Neural progenitor cell (in vitro differentiated cells): ENCODE data around the gene TTPAL. TPM values are rescaled to one million over a fixed set of nuclear protein-coding genes. Genes with fewer than 3 reads are reported as not detected.

ENCODE experiments used
- DNase-seq: peaks from one replicate; pipeline ENCODE4 v3.0.0-alpha.2; 2016; ENCODE audit warnings: low spot score
- H2AFZ ChIP-seq: fragments of 200-600 bp; sonication (generic); replicated peaks from 2 replicates; pipeline ENCODE4 v1.6.1; 2016; ENCODE audit warnings: antibody characterized with exemption
- H3F3A ChIP-seq: fragments of 200-600 bp; sonication (generic); 2 replicates; pipeline ENCODE4 v1.6.1; 2016; ENCODE audit warnings: antibody characterized with exemption, low read depth
- H3K27ac ChIP-seq: fragments of 200-600 bp; sonication (generic); 2 replicates; pipeline ENCODE4 v1.5.1; 2016; ENCODE audit warnings: mild to moderate bottlenecking
- H3K27me3 ChIP-seq: fragments of 200-600 bp; sonication (generic); 2 replicates; pipeline ENCODE4 v1.6.1; 2016; ENCODE audit warnings: mild to moderate bottlenecking, moderate library complexity
- H3K36me3 ChIP-seq: fragments of 200-600 bp; sonication (generic); 2 replicates; pipeline ENCODE4 v1.5.1; 2016
- H3K4me1 ChIP-seq: fragments of 200-600 bp; sonication (generic); 2 replicates; pipeline ENCODE4 v1.6.1; 2016; ENCODE audit warnings: mixed run types
- H3K4me2 ChIP-seq: fragments of 200-600 bp; sonication (generic); 2 replicates; pipeline ENCODE4 v1.6.1; 2016
- H3K4me3 ChIP-seq: fragments of 200-600 bp; sonication (generic); 2 replicates; pipeline ENCODE4 v1.5.1; 2016
- H3K79me2 ChIP-seq: fragments of 200-600 bp; sonication (generic); 2 replicates; pipeline ENCODE4 v1.6.1; 2016; ENCODE audit warnings: low read depth
- H3K9ac ChIP-seq: fragments of 200-600 bp; sonication (generic); 2 replicates; pipeline ENCODE4 v1.6.1; 2016
- H3K9me3 ChIP-seq: fragments of 200-600 bp; sonication (generic); 2 replicates; pipeline ENCODE4 v1.5.1; 2016; ENCODE audit warnings: low read depth
- H4K20me1 ChIP-seq: fragments of 200-600 bp; sonication (generic); 2 replicates; pipeline ENCODE4 v1.6.1; 2016; ENCODE audit warnings: low read depth
- H3K27ac Mint-ChIP-seq: 3 replicates; pipeline ENCODE4 v1.8.0; 2021; ENCODE audit warnings: mixed read lengths
- H3K27me3 Mint-ChIP-seq: 2 replicates; pipeline ENCODE4 v1.8.0; 2022; ENCODE audit warnings: low read depth, mild to moderate bottlenecking, inconsistent platforms, moderate library complexity, mixed read lengths; ENCODE audit not compliant: insufficient read depth
- H3K36me3 Mint-ChIP-seq: 3 replicates; pipeline ENCODE4 v1.8.0; 2021; ENCODE audit warnings: mixed read lengths
- H3K4me1 Mint-ChIP-seq: 3 replicates; pipeline ENCODE4 v1.8.0; 2021; ENCODE audit warnings: mixed read lengths
- H3K4me3 Mint-ChIP-seq: 3 replicates; pipeline ENCODE4 v1.8.0; 2021; ENCODE audit warnings: mild to moderate bottlenecking, moderate library complexity, mixed read lengths
- H3K9me3 Mint-ChIP-seq: 3 replicates; pipeline ENCODE4 v1.8.0; 2020; ENCODE audit warnings: mixed read lengths
- CTCF ChIP-seq: fragments of 200-600 bp; sonication (generic); IDR thresholded peaks from 2 replicates; pipeline ENCODE4 v1.5.1; 2017; ENCODE audit warnings: antibody characterized with exemption, mild to moderate bottlenecking
- EZH2 ChIP-seq: fragments of 200-600 bp; sonication (generic); IDR thresholded peaks from 2 replicates; pipeline ENCODE4 v1.6.1; 2017; ENCODE audit warnings: antibody characterized with exemption, mild to moderate bottlenecking, moderate library complexity
- EZH2phosphoT487 ChIP-seq: fragments of 200-600 bp; sonication (generic); IDR thresholded peaks from 2 replicates; pipeline ENCODE4 v1.6.1; 2017; ENCODE audit warnings: antibody characterized with exemption
- total RNA-seq: library from RNA; depleted of rRNA; stranded (reverse); fragments of >200 nt; gene quantifications from 2 replicates; pipeline ENCODE4 v1.2.3, GENCODE V29; 2015; ENCODE audit warnings: low replicate concordance

The TTPAL gene
- total RNA-seq, 1 donor from 2014 or later = 7.8 TPM

- H3K27ac Mint-ChIP-seq = no peak overlapping the region
These were observed 38.2 kb downstream of the TTPAL start for GRCh38 chr20:44513871-44514270.

GRCh38 chr20:44516491-44516890 is 40.8 kb downstream of the TTPAL start:
- TF ChIP-seq CTCF (no peak), EZH2phosphoT487 (no peak), EZH2 (no peak)
- peaks cover 37% of the 10 kb centered on the region for H4K20me1 ChIP-seq
- no peaks in the 10 kb centered on the region for H3K27me3 Mint-ChIP-seq
- no peaks in the 10 kb centered on the region for H3K36me3 Mint-ChIP-seq
- no peak overlapping the region for H3K4me3 ChIP-seq
- DNase-seq = peak; percentile 39
- no peak overlapping the region for H3K27ac Mint-ChIP-seq
- no peaks in the 10 kb centered on the region for H3K9me3 Mint-ChIP-seq
- H3K36me3 ChIP-seq = no peaks in the 10 kb centered on the region
- H3K4me1 ChIP-seq = peaks cover 8% of the 10 kb centered on the region
- H3K4me3 Mint-ChIP-seq = no peak overlapping the region
- H3K4me2 ChIP-seq = no peak overlapping the region
- no peaks in the 10 kb centered on the region for H3K9me3 ChIP-seq
- H3K9ac ChIP-seq = no peak overlapping the region
- H3K4me1 Mint-ChIP-seq = peaks cover 14% of the 10 kb centered on the region
- no peaks in the 10 kb centered on the region for H3K27me3 ChIP-seq
- peaks cover 75% of the 10 kb centered on the region for H3K79me2 ChIP-seq
- H2AFZ ChIP-seq = no peak overlapping the region
- no peak overlapping the region for H3K27ac ChIP-seq
- H3F3A ChIP-seq = peaks cover under 1% of the 10 kb centered on the region

More at GRCh38 chr20:44513871-44514270, 38.2 kb downstream of the TTPAL start:
- no peaks in the 10 kb centered on the region for H3F3A ChIP-seq
- no peak for DNase-seq
- peaks cover 11% of the 10 kb centered on the region for H4K20me1 ChIP-seq
- H3K36me3 ChIP-seq = no peaks in the 10 kb centered on the region
- H3K27ac ChIP-seq = no peak overlapping the region
- peaks cover 49% of the 10 kb centered on the region for H3K79me2 ChIP-seq
- H2AFZ ChIP-seq = no peak overlapping the region
- no peaks in the 10 kb centered on the region for H3K4me1 Mint-ChIP-seq
- H3K4me1 ChIP-seq = no peaks in the 10 kb centered on the region
- H3K4me3 ChIP-seq = no peak overlapping the region
- no peaks in the 10 kb centered on the region for H3K27me3 ChIP-seq
- H3K4me2 ChIP-seq = no peak overlapping the region
- no peaks in the 10 kb centered on the region for H3K36me3 Mint-ChIP-seq
- no peaks in the 10 kb centered on the region for H3K9me3 ChIP-seq
- TF ChIP-seq EZH2 (no peak), CTCF (no peak), EZH2phosphoT487 (no peak)
- H3K27me3 Mint-ChIP-seq = no peaks in the 10 kb centered on the region
- H3K4me3 Mint-ChIP-seq = no peak overlapping the region
- H3K9ac ChIP-seq = no peak overlapping the region
- H3K9me3 Mint-ChIP-seq = no peaks in the 10 kb centered on the region

GRCh38 chr20:44517454-44517853 is 41.8 kb downstream of the TTPAL start:
- Histone ChIP-seq H3K79me2 (peaks cover 79% of the 10 kb centered on the region), H3K4me2 (no peak overlapping the region)

More at GRCh38 chr20:44517454-44517853, 41.8 kb downstream of the TTPAL start:
- Histone ChIP-seq H3K27ac (no peak overlapping the region), H3K9me3 (no peaks in the 10 kb centered on the region), H3K4me1 (peaks cover 8% of the 10 kb centered on the region), H3K4me3 (no peak overlapping the region), H3K27me3 (no peaks in the 10 kb centered on the region), H3K36me3 (no peaks in the 10 kb centered on the region), H3K9ac (no peak overlapping the region), H2AFZ (no peak overlapping the region), H4K20me1 (peaks cover 37% of the 10 kb centered on the region), H3F3A (peaks cover 4% of the 10 kb centered on the region)
- Mint-ChIP-seq H3K36me3 (no peaks in the 10 kb centered on the region), H3K4me3 (no peak overlapping the region), H3K27ac (no peak overlapping the region), H3K4me1 (peaks cover 19% of the 10 kb centered on the region), H3K27me3 (no peaks in the 10 kb centered on the region), H3K9me3 (no peaks in the 10 kb centered on the region)
- no peak for DNase-seq
- TF ChIP-seq CTCF (no peak), EZH2 (no peak), EZH2phosphoT487 (no peak)
